ENCODE results near the gene BICC1.

The BICC1 gene

DNA sequence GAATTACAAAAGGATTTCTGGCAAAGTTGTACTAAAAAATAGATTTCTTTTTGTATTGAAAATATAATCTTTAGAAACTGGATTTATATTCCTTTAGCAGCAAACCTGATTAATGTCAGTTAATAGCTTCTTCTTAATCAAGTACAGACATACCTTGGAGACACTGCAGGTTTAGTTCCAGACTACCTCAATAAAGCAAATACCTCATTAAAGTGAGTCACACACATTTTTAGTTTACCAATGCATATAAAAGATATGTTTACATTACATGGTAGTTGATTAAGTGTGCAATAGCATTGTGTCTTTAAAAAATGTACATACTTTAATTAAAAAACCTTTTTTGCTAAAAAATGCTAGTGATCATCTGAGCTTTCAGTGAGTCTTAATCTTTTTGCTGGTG, 215.0 kb downstream of the BICC1 start:
- no peak overlapping the region for H3K4me2 ChIP-seq (ENCODE audit: insufficient read depth, low read length, poor library complexity, severe bottlenecking)
- no peaks in the 10 kb centered on the region for H3K36me3 ChIP-seq (replicated peaks in 1 of 2; ENCODE audit: control insufficient read depth in 2 of 2, insufficient read depth in 2 of 2, low read length in 2 of 2)
- H2BK12ac ChIP-seq (ENCODE audit: low read length): no peak overlapping the region
- H3K27me3 ChIP-seq (ENCODE audit: control insufficient read depth in 3 of 3, insufficient read depth in 3 of 3, low read depth in 1 of 3, low read length in 3 of 3): no peaks in the 10 kb centered on the region
- DNase-seq (ENCODE audit: low spot score): no peak
- no peaks in the 10 kb centered on the region for H3K4me1 ChIP-seq (ENCODE audit: control insufficient read depth in 2 of 2, insufficient read depth in 1 of 2, low read depth in 1 of 2, low read length in 2 of 2)
- no peak overlapping the region for H3K27ac ChIP-seq (replicated peaks; ENCODE audit: low read length)
- H3K9me3 ChIP-seq (replicated peaks in 1 of 2; ENCODE audit: control insufficient read depth in 2 of 2, insufficient read depth in 1 of 2, low read depth in 1 of 2, low read length in 2 of 2): peaks cover 2 to 16% of the 10 kb centered on the region in 2 donors
- H3K4ac ChIP-seq (ENCODE audit: low read length): no peak overlapping the region
- no peak overlapping the region for H2BK120ac ChIP-seq (ENCODE audit: low read depth, low read length)
- no peak overlapping the region for H4K8ac ChIP-seq (ENCODE audit: low read depth, low read length)
- no peak overlapping the region for H2BK5ac ChIP-seq (ENCODE audit: low read length)
- H2AK5ac ChIP-seq (ENCODE audit: low read depth, low read length): no peak overlapping the region
- H3K14ac ChIP-seq (ENCODE audit: low read length): no peak overlapping the region
- no peak overlapping the region for H3K18ac ChIP-seq (ENCODE audit: low read length)
- no peak overlapping the region for H2AFZ ChIP-seq (ENCODE audit: low read length)
- H3K9ac ChIP-seq (ENCODE audit: low read depth, low read length, poor library complexity): no peak overlapping the region
- no peaks in the 10 kb centered on the region for H3K79me1 ChIP-seq (ENCODE audit: low read depth, low read length)
- no peak overlapping the region for H2BK15ac ChIP-seq (ENCODE audit: low read length)
- H3K4me3 ChIP-seq (ENCODE audit: low read length in 2 of 2): no peak overlapping the region
- no peak overlapping the region for H4K91ac ChIP-seq (ENCODE audit: low read depth, low read length, poor library complexity)
- H3K23ac ChIP-seq (ENCODE audit: low read depth, low read length, poor library complexity): no peak overlapping the region

DNA sequence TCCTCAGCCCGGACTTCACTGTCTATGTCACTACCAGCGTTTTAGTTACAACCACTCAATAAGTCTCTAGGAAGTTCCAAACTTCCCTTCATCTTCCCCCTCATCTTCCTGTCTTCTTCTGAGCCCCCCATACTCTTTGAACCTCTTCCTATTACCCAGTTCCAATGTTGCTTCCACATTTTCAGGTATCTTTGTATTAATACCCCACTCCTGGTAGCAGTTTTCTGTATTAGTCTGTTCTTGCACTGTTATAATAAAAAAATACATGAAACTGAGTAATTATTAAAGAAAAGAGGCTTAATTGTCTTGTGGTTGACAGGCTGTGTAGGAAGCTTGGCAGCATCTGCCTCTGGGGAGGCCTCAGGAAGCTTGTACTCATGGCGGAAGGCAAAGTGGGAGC, 218.6 kb downstream of the BICC1 start:
- Histone ChIP-seq H4K91ac (ENCODE audit: low read depth, low read length, poor library complexity) (no peak overlapping the region), H3K4me1 (ENCODE audit: control insufficient read depth in 2 of 2, insufficient read depth in 1 of 2, low read depth in 1 of 2, low read length in 2 of 2) (no peaks in the 10 kb centered on the region), H2AFZ (ENCODE audit: low read length) (no peak overlapping the region), H3K14ac (ENCODE audit: low read length) (no peak overlapping the region), H4K8ac (ENCODE audit: low read depth, low read length) (no peak overlapping the region), H3K36me3 (replicated peaks in 1 of 2; ENCODE audit: control insufficient read depth in 2 of 2, insufficient read depth in 2 of 2, low read length in 2 of 2) (no peaks in the 10 kb centered on the region), H3K18ac (ENCODE audit: low read length) (no peak overlapping the region), H3K4me3 (ENCODE audit: low read length in 2 of 2) (no peak overlapping the region), H2BK15ac (ENCODE audit: low read length) (no peak overlapping the region), H3K4me2 (ENCODE audit: insufficient read depth, low read length, poor library complexity, severe bottlenecking) (no peak overlapping the region), H3K4ac (ENCODE audit: low read length) (no peak overlapping the region), H3K79me1 (ENCODE audit: low read depth, low read length) (no peaks in the 10 kb centered on the region), H2BK5ac (ENCODE audit: low read length) (no peak overlapping the region), H3K9ac (ENCODE audit: low read depth, low read length, poor library complexity) (no peak overlapping the region), H3K27ac (replicated peaks; ENCODE audit: low read length) (no peak overlapping the region), H3K9me3 (replicated peaks in 1 of 2; ENCODE audit: control insufficient read depth in 2 of 2, insufficient read depth in 1 of 2, low read depth in 1 of 2, low read length in 2 of 2) (peaks cover 2 to 16% of the 10 kb centered on the region in 2 donors), H2AK5ac (ENCODE audit: low read depth, low read length) (no peak overlapping the region), H3K27me3 (ENCODE audit: control insufficient read depth in 3 of 3, insufficient read depth in 3 of 3, low read depth in 1 of 3, low read length in 3 of 3) (no peaks in the 10 kb centered on the region), H2BK12ac (ENCODE audit: low read length) (no peak overlapping the region), H2BK120ac (ENCODE audit: low read depth, low read length) (no peak overlapping the region), H3K23ac (ENCODE audit: low read depth, low read length, poor library complexity) (no peak overlapping the region)
- no peak for DNase-seq (ENCODE audit: low spot score)
- no CpG with 5 or more reads among the region's 3 CpGs for WGBS, 2 donors (ENCODE audit: extremely low coverage in 2 of 2, insufficient read length in 2 of 2, insufficient replicate concordance in 1 of 2)

DNA sequence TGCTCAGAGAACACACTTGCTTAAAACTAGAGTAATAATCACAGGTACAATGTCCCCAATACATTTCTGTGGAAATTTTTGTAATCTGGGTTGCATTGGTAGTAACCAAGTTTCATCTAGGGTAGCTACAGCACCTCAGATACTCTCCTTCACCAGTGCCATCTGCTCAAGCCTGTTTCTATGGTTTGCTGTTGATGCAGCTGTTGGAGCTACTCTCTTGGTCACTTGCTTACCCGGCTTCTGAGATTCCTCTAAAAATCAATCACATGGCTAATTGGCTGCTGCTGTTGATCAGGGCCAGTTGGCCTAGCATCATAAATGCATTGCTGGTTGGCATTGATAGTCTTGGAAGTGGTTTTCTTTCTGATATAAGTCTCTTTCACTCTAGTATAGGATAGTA, 220.8 kb downstream of the BICC1 start:
- Histone ChIP-seq H4K8ac (ENCODE audit: low read depth, low read length) (no peak overlapping the region), H3K27ac (replicated peaks; ENCODE audit: low read length) (no peak overlapping the region), H2BK120ac (ENCODE audit: low read depth, low read length) (no peak overlapping the region), H2BK12ac (ENCODE audit: low read length) (no peak overlapping the region), H3K27me3 (ENCODE audit: control insufficient read depth in 3 of 3, insufficient read depth in 3 of 3, low read depth in 1 of 3, low read length in 3 of 3) (no peaks in the 10 kb centered on the region), H2AK5ac (ENCODE audit: low read depth, low read length) (no peak overlapping the region), H3K79me1 (ENCODE audit: low read depth, low read length) (no peaks in the 10 kb centered on the region), H2BK15ac (ENCODE audit: low read length) (no peak overlapping the region), H3K36me3 (replicated peaks in 1 of 2; ENCODE audit: control insufficient read depth in 2 of 2, insufficient read depth in 2 of 2, low read length in 2 of 2) (no peaks in the 10 kb centered on the region), H3K4me3 (ENCODE audit: low read length in 2 of 2) (no peak overlapping the region), H3K23ac (ENCODE audit: low read depth, low read length, poor library complexity) (no peak overlapping the region), H3K4me1 (ENCODE audit: control insufficient read depth in 2 of 2, insufficient read depth in 1 of 2, low read depth in 1 of 2, low read length in 2 of 2) (no peaks in the 10 kb centered on the region), H3K18ac (ENCODE audit: low read length) (no peak overlapping the region), H3K14ac (ENCODE audit: low read length) (no peak overlapping the region), H2BK5ac (ENCODE audit: low read length) (no peak overlapping the region), H2AFZ (ENCODE audit: low read length) (no peak overlapping the region), H3K9me3 (replicated peaks in 1 of 2; ENCODE audit: control insufficient read depth in 2 of 2, insufficient read depth in 1 of 2, low read depth in 1 of 2, low read length in 2 of 2) (peaks cover 2 to 16% of the 10 kb centered on the region in 2 donors), H3K4ac (ENCODE audit: low read length) (no peak overlapping the region), H3K4me2 (ENCODE audit: insufficient read depth, low read length, poor library complexity, severe bottlenecking) (no peak overlapping the region), H3K9ac (ENCODE audit: low read depth, low read length, poor library complexity) (no peak overlapping the region), H4K91ac (ENCODE audit: low read depth, low read length, poor library complexity) (no peak overlapping the region)
- WGBS, 2 donors (ENCODE audit: extremely low coverage in 2 of 2, insufficient read length in 2 of 2, insufficient replicate concordance in 1 of 2): no CpG with 5 or more reads among the region's 1 CpG
- DNase-seq (ENCODE audit: low spot score): no peak

DNA sequence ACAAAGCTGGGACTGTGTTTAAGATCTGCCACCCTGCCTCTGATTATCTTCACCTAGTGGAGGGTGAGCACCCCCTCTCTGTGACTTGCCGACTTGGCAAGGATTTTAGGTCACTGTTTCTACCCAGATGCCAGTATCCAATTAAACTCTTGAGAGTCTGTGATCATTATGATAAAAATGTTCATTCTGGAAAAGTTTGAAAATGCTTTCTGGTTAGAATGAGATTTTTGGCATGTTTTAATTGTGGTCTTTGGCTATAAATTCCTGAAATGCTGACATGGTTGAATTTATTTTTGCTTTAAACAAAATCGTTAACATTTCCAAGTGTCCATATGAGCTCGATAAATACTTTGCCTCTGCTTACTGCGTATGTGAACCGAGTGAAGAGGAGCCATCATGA, 221.4 kb downstream of the BICC1 start:
- Histone ChIP-seq H2AK5ac (ENCODE audit: low read depth, low read length) (no peak overlapping the region), H3K36me3 (replicated peaks in 1 of 2; ENCODE audit: control insufficient read depth in 2 of 2, insufficient read depth in 2 of 2, low read length in 2 of 2) (no peaks in the 10 kb centered on the region), H4K91ac (ENCODE audit: low read depth, low read length, poor library complexity) (no peak overlapping the region), H3K9me3 (replicated peaks in 1 of 2; ENCODE audit: control insufficient read depth in 2 of 2, insufficient read depth in 1 of 2, low read depth in 1 of 2, low read length in 2 of 2) (peaks cover 2 to 16% of the 10 kb centered on the region in 2 donors), H2BK12ac (ENCODE audit: low read length) (no peak overlapping the region), H2AFZ (ENCODE audit: low read length) (no peak overlapping the region), H3K79me1 (ENCODE audit: low read depth, low read length) (no peaks in the 10 kb centered on the region), H3K4me2 (ENCODE audit: insufficient read depth, low read length, poor library complexity, severe bottlenecking) (no peak overlapping the region), H2BK120ac (ENCODE audit: low read depth, low read length) (no peak overlapping the region), H3K4ac (ENCODE audit: low read length) (no peak overlapping the region), H3K14ac (ENCODE audit: low read length) (no peak overlapping the region), H4K8ac (ENCODE audit: low read depth, low read length) (no peak overlapping the region), H3K9ac (ENCODE audit: low read depth, low read length, poor library complexity) (no peak overlapping the region), H3K18ac (ENCODE audit: low read length) (no peak overlapping the region), H2BK5ac (ENCODE audit: low read length) (no peak overlapping the region), H2BK15ac (ENCODE audit: low read length) (no peak overlapping the region), H3K4me3 (ENCODE audit: low read length in 2 of 2) (no peak overlapping the region), H3K27me3 (ENCODE audit: control insufficient read depth in 3 of 3, insufficient read depth in 3 of 3, low read depth in 1 of 3, low read length in 3 of 3) (no peaks in the 10 kb centered on the region), H3K23ac (ENCODE audit: low read depth, low read length, poor library complexity) (no peak overlapping the region), H3K4me1 (ENCODE audit: control insufficient read depth in 2 of 2, insufficient read depth in 1 of 2, low read depth in 1 of 2, low read length in 2 of 2) (no peaks in the 10 kb centered on the region), H3K27ac (replicated peaks; ENCODE audit: low read length) (no peak overlapping the region)
- no peak for DNase-seq (ENCODE audit: low spot score)
- no CpG with 5 or more reads among the region's 5 CpGs for WGBS, 2 donors (ENCODE audit: extremely low coverage in 2 of 2, insufficient read length in 2 of 2, insufficient replicate concordance in 1 of 2)
